Pulmonary artery endothelial cell (primary cell): ENCODE results near the gene AKT1S1. TPM values are rescaled to one million over a fixed set of nuclear protein-coding genes. Genes with fewer than 3 reads are reported as not detected.
"Not testable (repeated sequence)": the region's sequence is repeated elsewhere in the genome, so short reads cannot be mapped to it uniquely, and the experiment has no call there.

Source experiments
- DNase-seq: peaks from one replicate; pipeline ENCODE4 v3.0.0-alpha.2; 2011; ENCODE audit warnings: low read depth, low spot score
- total RNA-seq: library from RNA; depleted of rRNA; stranded (reverse); fragments of >200 nt; gene quantifications from 2 replicates; pipeline ENCODE4 v1.2.3, GENCODE V29; 2014

AKT1S1 gene
- total RNA-seq, 1 donor from 2014 or later: 7.6 TPM

DNA sequence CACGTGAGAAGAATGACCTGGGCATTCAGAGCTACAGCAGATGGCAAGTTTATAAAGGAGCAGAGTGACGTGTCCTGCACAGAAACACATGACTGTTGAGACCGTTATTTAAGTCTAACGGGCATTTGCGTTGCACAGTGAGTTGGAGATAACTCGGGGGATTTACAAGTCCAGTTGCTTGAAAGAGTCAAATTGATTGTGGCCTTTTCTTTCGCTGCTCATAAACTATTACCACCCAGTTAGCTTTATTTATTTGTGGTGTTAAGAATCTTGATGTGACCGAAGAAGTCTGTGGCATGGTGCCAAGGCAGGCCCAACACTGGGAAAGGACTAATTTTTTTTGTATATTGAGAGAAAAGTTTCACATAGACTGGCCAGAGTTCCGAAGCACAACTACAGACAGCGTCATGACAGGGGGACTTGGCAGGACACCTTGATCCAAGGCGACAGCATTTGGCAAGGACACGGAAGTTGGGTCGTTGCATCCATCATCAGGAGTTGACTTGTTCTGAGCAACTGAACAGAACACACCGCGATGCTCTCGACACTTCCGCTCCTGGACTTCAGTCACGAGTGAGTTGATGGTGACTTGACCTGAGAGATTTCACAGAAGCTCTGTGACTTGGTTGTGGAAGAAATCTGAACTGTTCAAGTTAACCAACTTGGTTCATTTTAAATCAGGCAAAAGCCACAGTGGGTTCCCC, 38.1 kb downstream of the AKT1S1 start:
- DNase-seq: no peak

DNA sequence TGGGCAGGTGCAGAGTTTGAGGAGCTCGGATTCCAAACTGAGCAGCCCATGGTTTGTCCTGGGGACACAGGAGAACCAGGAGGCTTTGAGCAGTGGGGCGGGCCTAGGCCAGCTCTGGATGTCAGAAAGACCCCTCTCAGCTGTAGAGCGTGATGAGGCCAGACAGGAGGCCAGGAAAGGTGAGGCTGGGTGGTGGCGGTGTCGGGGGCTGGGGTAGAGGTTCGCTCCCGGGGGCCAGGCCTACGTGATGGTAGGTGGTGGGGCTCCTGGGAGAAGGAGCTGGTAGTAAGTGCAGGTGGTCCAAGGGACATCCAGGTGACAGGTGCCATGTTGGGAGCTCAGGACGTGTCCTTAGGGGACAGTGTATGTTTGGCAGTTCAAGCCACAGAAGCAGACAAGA, 39.7 kb downstream of the AKT1S1 start:
- DNase-seq: no peak

DNA sequence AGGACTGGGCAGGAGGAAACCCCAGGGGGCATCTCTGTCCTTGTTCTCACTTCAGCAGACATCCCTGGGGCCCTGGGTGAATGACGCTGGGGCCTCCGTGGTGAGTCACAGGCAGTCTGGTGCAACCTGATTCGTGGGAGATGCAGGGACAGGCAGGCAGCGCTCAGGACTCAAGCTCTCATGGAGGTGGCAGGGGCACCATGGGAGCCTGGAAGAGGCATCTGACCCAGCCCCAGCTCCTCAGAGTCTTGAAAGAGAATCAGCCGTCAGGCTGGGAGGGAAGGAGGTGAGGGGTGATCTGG, 40.2 kb downstream of the AKT1S1 start:
- no peak for DNase-seq

DNA sequence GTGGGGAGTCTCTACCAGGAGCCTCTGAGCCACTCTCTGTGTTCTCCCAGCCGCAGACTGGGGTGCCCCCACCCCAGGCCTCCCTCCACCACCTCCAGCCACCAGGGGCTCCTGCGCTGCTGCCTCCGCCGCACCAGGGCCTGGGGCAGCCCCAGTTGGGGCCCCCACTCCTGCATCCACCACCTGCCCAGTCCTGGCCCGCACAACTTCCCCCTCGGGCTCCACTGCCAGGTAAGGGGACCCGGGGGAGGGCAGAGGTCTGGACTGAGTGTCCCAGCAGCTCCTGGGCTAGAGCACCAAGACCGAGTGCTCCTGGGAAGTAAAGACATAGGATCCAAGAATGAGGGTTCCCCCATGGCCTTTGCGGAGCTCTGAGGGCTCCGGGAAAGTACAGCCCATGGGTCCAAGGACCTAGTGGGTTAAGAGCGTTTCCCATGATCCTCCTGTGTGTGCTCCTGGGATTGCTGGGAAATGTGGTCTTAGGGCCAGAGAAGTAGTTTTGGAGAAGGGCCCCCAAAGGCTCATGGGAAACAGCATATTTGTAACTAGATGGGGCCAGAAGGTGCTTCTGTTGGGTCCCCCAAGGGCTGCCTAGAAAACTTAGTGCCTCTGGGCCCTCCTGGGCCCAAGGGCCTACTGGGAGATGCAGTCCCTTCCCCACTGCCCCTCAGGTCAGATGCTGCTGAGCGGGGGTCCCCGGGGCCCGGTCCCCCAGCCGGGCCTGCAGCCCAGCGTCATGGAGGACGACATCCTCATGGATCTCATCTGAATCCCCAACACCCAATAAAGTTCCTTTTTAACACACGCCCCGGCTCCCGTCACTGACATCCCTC, 40.8 kb downstream of the AKT1S1 start:
- DNase-seq: no peak

DNA sequence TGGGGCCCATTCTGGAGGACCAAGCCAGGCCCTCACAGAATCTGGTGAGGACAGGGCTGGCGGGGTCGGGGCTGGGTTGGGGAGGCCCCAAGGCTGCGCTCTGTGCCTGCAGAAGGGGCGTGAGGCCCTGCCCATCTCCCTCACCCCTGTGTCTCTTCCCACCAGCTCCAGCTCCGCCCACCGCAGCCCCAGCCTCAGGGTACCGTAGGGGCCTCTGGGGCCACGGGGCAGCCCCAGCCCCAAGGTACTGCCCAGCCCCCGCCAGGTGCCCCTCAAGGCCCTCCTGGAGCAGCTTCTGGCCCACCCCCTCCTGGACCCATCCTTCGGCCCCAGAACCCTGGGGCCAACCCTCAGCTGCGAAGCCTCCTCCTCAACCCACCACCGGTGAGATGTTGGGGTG, 41.6 kb downstream of the AKT1S1 start:
- DNase-seq: no peak

DNA sequence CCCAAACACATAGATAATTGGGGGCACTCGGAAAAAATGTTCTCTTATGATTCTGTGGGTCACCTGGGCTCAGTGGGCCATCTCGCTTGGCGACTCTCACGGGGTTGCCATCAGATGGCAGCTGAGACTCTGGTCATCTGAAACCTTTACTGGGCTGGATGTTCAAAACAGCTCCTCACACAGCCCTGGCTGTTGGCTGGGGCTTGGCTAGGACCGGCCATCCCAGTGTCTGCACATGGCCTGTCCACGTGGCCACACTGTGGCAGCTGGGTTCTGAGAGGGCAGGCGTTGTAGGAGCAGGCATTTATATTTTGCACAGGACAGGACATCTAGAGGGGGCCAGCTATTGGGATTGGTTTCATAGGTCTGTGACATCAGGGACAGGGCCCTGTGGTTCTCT, 43.6 kb downstream of the AKT1S1 start:
- no peak for DNase-seq

DNA sequence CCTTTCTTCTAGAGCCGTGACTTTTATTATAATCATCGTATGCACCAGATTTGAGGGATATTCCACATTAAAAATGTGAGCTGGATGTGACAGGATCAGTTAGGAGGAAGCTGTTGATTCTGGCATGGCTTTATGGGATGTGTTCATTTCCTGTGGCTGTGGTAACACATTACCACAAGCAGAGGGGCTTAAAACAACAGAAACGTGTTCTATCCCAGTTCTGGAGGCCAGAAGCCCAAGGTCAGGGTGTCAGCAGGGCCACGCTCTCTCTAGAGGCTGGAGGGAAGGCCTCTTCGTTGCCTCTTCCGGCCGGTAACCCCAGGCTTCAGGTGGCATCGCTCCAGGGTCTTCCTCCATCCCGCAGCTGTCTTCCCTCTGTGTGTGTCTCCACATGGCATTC, 44.6 kb downstream of the AKT1S1 start:
- DNase-seq: no peak

DNA sequence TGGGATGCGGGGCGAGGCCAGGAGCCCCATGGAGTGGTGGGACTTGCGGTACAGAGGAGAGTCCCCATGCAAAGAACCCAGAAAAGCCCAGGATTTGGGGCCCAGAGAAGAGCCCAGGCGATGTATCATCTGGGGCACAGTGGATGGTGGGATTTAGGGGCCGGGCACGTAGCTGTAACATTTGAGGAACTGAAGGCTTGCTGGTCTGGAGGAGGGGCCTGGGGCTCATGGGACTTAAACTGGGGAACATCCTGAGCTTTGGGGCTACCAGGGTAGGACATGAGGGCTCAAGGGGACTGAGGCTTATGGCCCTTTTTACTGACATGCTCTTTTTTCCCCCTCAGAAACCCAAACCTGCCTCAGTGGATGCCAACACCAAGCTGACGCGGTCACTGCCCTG, 45.6 kb downstream of the AKT1S1 start:
- no peak for DNase-seq

DNA sequence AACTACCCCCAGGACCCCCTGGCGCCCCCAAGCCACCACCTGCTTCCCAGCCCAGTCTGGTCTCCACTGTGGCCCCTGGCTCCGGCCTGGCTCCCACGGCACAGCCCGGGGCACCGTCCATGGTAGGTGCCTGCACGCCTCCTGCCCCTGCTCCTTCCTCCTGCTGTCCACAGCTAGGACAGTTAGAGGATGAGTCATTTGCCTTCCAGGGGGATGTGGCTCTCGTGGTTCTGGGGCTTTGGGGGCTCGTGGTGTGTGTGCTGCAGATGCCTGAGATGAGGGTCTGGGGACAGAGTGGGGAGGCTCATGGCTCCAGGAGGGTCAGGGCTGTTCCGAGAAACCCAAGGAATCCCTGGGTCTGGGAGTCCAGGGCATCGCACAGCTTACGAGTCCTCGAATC, 46.4 kb downstream of the AKT1S1 start:
- DNase-seq: no peak

DNA sequence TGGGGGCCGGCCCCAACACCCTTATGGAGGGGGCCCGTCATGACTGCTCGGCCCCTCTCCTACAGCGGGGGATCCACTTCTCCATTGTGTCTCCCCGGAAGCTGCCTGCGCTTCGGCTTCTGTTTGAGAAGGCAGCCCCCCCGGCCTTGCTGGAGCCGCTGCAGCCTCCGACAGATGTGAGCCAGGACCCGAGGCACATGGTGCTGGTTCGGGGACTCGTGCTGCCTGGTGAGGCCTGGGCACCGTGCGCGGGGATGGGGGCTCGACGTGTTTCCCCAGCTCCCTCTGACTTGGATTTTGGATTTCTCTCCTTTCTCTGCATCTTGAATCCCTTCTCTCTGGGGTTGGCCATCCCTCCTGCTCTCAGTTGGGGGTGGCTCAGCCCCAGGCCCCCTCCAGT, 47.4 kb downstream of the AKT1S1 start:
- no peak for DNase-seq

DNA sequence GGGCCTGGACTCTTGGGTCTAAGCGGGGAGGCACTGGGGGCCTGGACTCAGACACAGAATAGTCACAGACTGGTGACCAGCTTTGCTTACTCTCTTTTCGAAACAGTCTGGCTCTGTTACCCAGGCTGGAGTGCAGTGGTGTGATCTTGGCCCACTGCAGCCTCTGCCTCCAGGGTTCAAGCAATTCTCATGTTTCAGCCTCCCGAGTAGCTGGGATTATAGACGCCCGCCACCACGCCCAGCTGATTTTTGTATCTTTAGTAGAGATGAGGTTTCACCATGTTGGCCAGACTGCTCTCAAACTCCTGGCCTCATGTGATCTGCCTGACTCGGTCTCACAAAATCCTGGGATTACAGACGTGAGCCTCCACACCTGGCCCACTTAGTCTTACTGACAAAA, 48.0 kb downstream of the AKT1S1 start:
- no peak for DNase-seq

DNA sequence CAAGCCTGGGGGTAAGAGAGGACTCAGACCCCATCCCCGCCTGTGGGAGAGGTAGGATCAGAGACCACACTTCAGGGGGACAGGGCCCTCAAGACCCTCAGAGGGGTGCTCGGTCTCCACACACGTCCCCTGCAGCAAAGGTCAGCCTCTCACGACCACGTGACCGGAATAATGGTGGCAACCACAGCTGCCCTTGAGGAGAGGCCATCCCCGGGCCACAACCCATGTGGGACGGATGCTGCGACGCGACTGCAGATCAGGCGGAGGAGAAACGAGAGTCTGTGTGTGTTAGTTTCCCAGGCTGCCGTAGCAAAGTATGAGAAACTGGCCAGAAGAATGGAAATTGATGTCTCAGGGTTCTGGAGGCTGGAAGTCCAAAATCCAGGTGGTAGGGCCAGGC, 50.1 kb downstream of the AKT1S1 start:
- DNase-seq: no peak

DNA sequence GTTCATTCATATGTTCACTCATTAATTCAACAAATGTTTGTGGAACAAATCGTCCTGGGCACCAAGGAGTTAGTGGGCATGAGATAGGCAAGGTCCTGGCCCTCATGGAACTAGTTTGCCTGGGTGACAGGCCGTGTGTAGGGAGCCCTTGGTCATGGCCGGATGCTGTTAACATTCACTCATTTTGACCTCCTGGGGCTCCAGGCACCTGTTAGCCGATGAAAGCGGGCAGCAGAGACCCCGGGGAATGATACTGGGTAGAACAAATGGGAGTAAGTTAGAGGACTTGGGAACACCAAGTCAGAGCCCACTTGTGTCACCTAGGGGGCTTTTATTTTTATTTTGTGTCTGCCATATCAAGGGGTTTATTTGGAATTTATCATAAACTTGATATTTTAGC, 52.5 kb downstream of the AKT1S1 start:
- DNase-seq: no peak

DNA sequence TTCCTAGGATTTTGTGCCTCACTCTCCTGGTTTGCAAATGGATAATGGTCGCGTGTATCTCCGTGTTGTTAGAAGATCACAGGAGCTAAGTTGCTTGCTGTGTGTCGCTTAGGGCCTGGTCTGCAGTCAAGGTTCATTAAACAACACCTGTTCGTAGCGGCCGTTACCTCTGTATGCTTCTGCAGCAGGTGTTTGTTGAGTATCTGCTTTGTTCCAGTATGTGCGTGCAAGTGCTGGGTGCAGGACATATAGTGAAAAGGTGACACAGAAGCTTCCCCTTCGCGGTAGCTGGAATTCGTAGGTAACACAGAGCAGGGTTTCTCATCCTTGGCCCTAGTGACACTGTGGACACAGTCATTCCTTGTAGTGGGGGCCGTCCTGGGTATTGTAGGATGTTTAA, 53.7 kb downstream of the AKT1S1 start:
- DNase-seq: no peak

DNA sequence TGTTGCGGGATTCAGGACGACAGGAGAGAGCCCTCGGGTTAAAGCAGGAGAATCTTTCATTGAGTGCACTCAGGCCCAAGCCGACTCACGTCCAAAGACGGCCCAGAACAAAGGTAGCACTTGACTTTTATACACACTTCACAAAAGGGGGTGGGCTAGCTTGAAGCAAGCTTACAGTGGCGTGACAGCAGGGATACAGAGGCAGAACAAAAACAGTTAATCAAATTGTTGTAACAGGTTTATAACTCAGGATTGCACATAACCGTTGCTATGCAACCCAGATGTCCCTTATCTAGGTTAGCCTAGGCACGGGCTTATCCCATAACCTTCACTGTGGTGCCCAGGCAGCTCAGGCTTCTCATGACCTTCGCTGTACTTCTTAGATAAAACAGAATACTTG, 57.0 kb downstream of the AKT1S1 start:
- no peak for DNase-seq

DNA sequence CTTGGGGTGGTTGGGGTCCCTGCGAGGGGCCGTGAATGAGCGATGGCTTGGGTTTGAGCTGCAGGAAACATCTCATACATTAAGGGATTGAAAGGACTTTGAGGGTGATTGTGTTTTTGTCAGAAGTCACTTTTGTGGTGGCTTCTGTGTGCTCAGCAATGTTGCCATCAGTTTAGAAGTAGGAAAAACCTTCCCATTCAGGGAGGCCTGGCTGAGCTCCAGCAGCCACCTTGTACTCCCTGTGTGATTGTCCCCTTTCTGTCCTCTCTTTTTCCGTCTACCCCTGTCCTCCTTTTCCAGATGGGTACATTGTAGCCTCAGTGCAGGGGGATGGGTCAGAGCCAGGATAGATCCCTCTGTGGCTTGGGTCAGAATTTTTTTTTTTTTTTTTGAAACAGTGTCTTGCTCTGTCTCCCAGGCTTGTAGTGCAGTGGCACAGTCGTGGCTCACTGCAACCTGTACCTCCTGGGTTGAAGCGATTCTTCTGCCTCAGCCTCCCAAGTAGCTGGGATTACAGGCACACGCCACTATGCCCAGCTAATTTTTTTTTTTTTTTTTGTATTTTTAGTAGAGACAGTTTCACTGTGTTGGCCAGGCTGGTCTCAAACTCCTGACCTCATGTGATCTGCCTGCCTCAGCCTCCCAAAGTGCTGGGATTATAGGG, 57.6 kb downstream of the AKT1S1 start:
- not testable (repeated sequence) for DNase-seq

Other genes with a start within 250 kb of the AKT1S1 start
- gene RRAS, start 237.2 kb downstream of the AKT1S1 start, total RNA-seq: 45.8 and 54.9 TPM in 2 replicates
- 10.7 and 12.0 TPM in 2 replicates for gene SCAF1, start 235.1 kb downstream of the AKT1S1 start, total RNA-seq
- 51.4 and 85.1 TPM in 2 replicates for gene IRF3, start 211.5 kb downstream of the AKT1S1 start, total RNA-seq
- gene BCL2L12, start 211.4 kb downstream of the AKT1S1 start, total RNA-seq: 6.8 and 11.4 TPM in 2 replicates
- 476 and 582 TPM in 2 replicates for gene PRMT1, start 200.1 kb downstream of the AKT1S1 start, total RNA-seq
- gene ADM5, start 187.8 kb downstream of the AKT1S1 start, total RNA-seq: 0.40 and 0.74 TPM in 2 replicates
- gene CPT1C, start 186.2 kb downstream of the AKT1S1 start, total RNA-seq: 20.0 and 24.7 TPM in 2 replicates
- not detected in 2 replicates for gene TSKS, start 114.0 kb downstream of the AKT1S1 start, total RNA-seq
- gene AP2A1, start 110.4 kb downstream of the AKT1S1 start, total RNA-seq: 65.3 and 65.6 TPM in 2 replicates
- gene FUZ, start 64.1 kb downstream of the AKT1S1 start, total RNA-seq: 23.9 and 34.9 TPM in 2 replicates
- 13.1 and 13.8 TPM in 2 replicates for gene MED25, start 59.1 kb downstream of the AKT1S1 start, total RNA-seq
- gene PTOV1, start 26.2 kb downstream of the AKT1S1 start, total RNA-seq: 47.3 and 65.2 TPM in 2 replicates
- 47.2 and 48.2 TPM in 2 replicates for gene PNKP, start 9.8 kb downstream of the AKT1S1 start, total RNA-seq
- gene TBC1D17, start 347 bp upstream of the AKT1S1 start, total RNA-seq: 7.1 and 7.3 TPM in 2 replicates
- gene IL4I1, start 19.5 kb upstream of the AKT1S1 start, total RNA-seq: 3.3 and 4.7 TPM in 2 replicates
- gene ATF5, start 51.9 kb upstream of the AKT1S1 start, total RNA-seq: 5.1 and 5.2 TPM in 2 replicates
- 33.8 and 49.8 TPM in 2 replicates for gene NUP62, start 52.1 kb upstream of the AKT1S1 start, total RNA-seq
- not detected in 2 replicates for gene SIGLEC11, start 83.8 kb upstream of the AKT1S1 start, total RNA-seq
- gene VRK3, start 148.0 kb upstream of the AKT1S1 start, total RNA-seq: 16.4 and 22.4 TPM in 2 replicates
- 7.3 and 10.4 TPM in 2 replicates for gene ZNF473, start 148.7 kb upstream of the AKT1S1 start, total RNA-seq